HG03575 (cell line): ENCODE measurements around the gene RAB35.
A peak's percentile ranks its signal among the peaks of the same experiment; 100 is the strongest.

Source experiments
- ATAC-seq: cut with Tn5 transposase; IDR thresholded peaks from one replicate; pipeline ENCODE4 v1.9.1; 2021; ENCODE audit not compliant: unreplicated experiment, insufficient number of reproducible peaks, low FRiP score; ENCODE audit errors: extremely low read depth

RAB35 gene

GRCh38 chr12:120092551-120093335 is 23.8 kb downstream of the RAB35 start:
- no peak for ATAC-seq

GRCh38 chr12:120091371-120092090 is 25.0 kb downstream of the RAB35 start:
- no peak for ATAC-seq

- ATAC-seq, result no peak
Observed at GRCh38 chr12:120090626-120091295, 25.8 kb downstream of the RAB35 start.

- no peak for ATAC-seq
Observed at GRCh38 chr12:120090206-120090605, 26.3 kb downstream of the RAB35 start.

GRCh38 chr12:120089796-120090195 is 26.8 kb downstream of the RAB35 start:
- ATAC-seq, result no peak

GRCh38 chr12:120089105-120089504 is 27.4 kb downstream of the RAB35 start:
- ATAC-seq, result no peak

GRCh38 chr12:120086801-120087621 is 29.5 kb downstream of the RAB35 start:
- ATAC-seq, result peak; percentile 93

- no peak for ATAC-seq
Observed at GRCh38 chr12:120085920-120086645, 30.5 kb downstream of the RAB35 start.

GRCh38 chr12:120081641-120082040 is 34.9 kb downstream of the RAB35 start:
- ATAC-seq, result no peak

GRCh38 chr12:120079411-120080400 is 36.8 kb downstream of the RAB35 start:
- ATAC-seq, result no peak

- no peak for ATAC-seq
Observed at GRCh38 chr12:120078868-120079267, 37.7 kb downstream of the RAB35 start.

- ATAC-seq, result no peak
Observed at GRCh38 chr12:120077260-120077659, 39.3 kb downstream of the RAB35 start.

- ATAC-seq, result no peak
Observed at GRCh38 chr12:120076651-120077050, 39.9 kb downstream of the RAB35 start.

GRCh38 chr12:120075034-120075616 is 41.4 kb downstream of the RAB35 start:
- ATAC-seq, result no peak

- ATAC-seq, result no peak
Observed at GRCh38 chr12:120072472-120073249, 43.9 kb downstream of the RAB35 start.

- no peak for ATAC-seq
Observed at GRCh38 chr12:120071493-120072020, 45.0 kb downstream of the RAB35 start.
